Activated T-cell treated with anti-CD3 and anti-CD28 coated beads for 48 hours (primary cell): Measurements from ENCODE around the gene RHO.

Experiments used
- DNase-seq: peaks from one replicate; pipeline ENCODE4 v3.0.0-alpha.2; 2020; ENCODE audit warnings: low read depth

Gene RHO

DNA sequence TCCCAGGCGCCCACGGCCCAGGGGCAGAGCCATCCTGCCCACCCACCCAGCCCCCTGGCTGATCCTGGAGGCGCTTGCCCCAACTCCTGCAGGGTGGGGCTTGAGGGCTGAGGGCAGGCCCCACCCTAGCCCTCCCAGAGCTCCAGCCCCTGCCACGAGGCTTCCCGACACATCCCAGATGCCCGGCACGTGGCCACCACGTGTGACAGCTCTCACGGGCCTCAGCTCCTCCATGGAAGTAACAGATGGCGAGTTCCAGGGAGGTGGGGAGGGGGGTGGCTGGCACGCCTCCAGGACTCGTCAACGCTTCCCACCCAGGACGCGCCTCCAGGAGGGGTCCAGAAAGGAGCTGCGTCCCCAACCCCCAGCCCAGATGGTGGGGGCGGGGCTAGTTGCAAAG lies 48.9 kb downstream of the RHO start:
- no peak for DNase-seq

DNA sequence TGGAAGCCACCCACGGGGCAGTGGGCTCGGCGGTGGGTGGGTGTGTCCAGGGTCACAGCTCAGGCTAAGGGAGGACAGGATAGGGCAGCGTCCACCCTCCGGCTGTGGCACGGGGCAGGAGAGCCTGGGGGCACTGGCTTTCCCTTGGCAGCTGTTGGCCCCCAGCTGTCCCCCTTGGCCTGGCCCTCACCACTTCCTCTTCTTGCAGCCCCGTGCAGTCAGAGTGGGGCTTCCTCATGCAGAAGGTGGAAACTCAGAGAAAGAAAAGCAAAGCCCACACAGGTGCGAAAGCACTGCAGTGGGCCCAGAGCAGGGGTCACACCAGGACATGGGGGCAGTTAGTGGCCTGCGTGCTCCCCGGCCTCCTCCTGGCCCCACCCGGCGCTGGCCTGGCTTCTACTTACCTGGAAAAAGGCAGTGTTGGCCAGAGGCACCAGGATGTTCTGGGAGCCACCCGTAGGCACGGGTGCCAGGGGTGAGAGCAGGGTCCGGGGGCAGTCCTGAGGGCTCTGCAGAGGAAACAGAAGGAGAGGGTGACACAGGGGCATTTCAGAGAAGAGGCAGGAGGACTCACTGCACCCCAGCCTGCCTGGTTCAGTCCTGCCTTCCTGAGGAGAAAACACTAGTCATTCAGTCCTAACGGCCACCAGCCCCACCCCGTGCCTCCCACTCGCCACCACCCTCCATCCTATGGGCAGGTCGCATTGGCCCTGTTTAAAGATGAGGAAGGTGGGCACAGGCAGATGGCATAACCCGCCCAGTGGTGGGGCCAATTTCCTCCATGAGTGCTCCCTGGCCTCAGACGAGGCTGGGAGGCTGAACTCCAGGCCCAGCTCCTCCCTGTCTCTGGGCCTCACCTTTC lies 49.7 kb downstream of the RHO start:
- DNase-seq: no peak

GRCh38 chr3:129579991-129580390 lies 51.6 kb downstream of the RHO start:
- DNase-seq: no peak

GRCh38 chr3:129581623-129582022 lies 53.2 kb downstream of the RHO start:
- no peak for DNase-seq

DNA sequence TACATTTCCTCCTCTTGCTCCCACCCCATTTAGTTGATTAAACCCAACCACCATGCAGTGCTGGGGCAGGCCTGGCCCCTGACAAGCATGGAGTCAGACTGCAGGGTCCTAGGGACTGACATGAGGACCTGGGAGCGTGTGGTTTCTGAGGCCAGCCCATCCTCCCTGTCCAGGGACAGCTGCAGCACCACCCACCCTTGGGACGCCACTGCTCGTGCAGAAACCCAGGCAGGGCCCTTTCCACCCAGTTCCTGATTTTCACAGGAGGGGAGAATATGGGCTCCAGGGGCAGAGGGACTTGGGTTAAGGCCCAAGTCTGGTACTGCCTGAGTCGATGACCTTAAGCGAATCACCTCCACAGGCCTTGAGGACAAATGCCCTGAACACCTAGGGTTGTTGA lies 54.4 kb downstream of the RHO start:
- DNase-seq: no peak

DNA sequence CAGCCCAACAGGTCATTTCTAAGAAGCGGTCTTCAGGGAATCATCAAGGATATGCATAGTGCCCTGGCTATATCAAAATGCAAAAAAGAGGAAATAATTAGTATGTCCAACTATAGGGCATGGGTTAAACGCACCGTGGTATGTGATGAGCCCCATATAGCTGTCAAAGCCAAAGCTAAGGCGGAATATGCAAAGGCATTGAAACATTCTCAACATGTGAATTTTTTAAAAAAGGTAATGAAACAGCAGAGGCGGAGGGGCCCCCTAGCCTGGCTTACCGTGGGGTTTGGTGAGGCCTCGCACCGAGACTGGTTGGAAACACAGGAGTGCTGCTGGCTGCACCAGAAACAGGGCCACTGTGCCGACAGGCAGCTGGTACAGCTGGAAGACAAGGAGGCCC lies 54.9 kb downstream of the RHO start:
- no peak for DNase-seq

- no peak for DNase-seq
These were observed 56.2 kb downstream of the RHO start for GRCh38 chr3:129584631-129585030.
